ENCODE measurements around the gene MYOF.

Gene MYOF

DNA sequence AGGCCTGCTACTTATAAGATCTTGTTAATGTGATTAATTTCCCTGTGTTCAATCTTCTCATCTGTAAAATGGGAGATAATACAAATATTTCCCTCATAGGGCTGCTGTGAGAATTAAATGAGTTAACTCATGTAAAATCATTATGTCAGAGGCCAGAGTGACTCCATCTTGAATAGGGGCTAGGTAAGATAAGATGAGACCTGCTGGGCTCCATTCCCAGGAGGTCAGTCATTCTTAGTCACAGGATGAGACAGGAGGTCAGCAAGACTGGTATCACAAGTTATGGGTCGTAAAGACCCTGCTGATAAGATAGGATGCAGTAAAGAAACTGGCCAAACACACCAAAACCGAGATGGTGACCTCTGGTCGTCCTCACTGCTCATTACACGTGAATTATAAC is 207.7 kb downstream of the MYOF start:
- DNase-seq = peak; percentile 75 to 91
- Histone ChIP-seq H2BK120ac (ENCODE audit: insufficient read depth, low read length, poor library complexity) (no peak overlapping the region), H3K4me3 (ENCODE audit: low read depth, low read length) (no peak overlapping the region), H3K27ac (ENCODE audit: low read depth, low read length) (no peak overlapping the region), H3K79me1 (ENCODE audit: low read length) (peaks cover 6% of the 10 kb centered on the region), H3K4me1 (ENCODE audit: control insufficient read depth in 1 of 2, insufficient read depth in 2 of 2, low read length in 2 of 2) (peaks cover 3 to 7% of the 10 kb centered on the region in 2 experiments), H2BK12ac (ENCODE audit: low read length) (no peak overlapping the region), H3K23ac (ENCODE audit: low read length) (no peak overlapping the region), H2AFZ (ENCODE audit: insufficient read depth, low read length, poor library complexity) (no peak overlapping the region), H3K27me3 (ENCODE audit: insufficient read depth, low read length) (no peaks in the 10 kb centered on the region), H3K4me2 (ENCODE audit: low read length) (no peak overlapping the region), H4K8ac (ENCODE audit: low read depth, low read length) (no peak overlapping the region), H4K12ac (ENCODE audit: low read depth, low read length) (no peak overlapping the region), H3K36me3 (ENCODE audit: control insufficient read depth in 1 of 2, insufficient read depth in 2 of 2, low read length in 2 of 2) (no peaks in the 10 kb centered on the region), H3K18ac (ENCODE audit: low read length) (no peak overlapping the region), H2AK5ac (ENCODE audit: low read length) (no peak overlapping the region), H3K79me2 (ENCODE audit: control insufficient read depth, insufficient read depth, low read length, poor library complexity) (no peaks in the 10 kb centered on the region), H2BK5ac (ENCODE audit: low read depth, low read length, poor library complexity) (no peak overlapping the region), H3K9me3 (ENCODE audit: insufficient read depth, low read depth, low read length) (no peaks in the 10 kb centered on the region), H4K91ac (ENCODE audit: low read depth, low read length) (no peak overlapping the region), H3K14ac (ENCODE audit: low read length) (no peak overlapping the region), H3K4ac (ENCODE audit: low read depth, low read length) (no peak overlapping the region), H3K9ac (ENCODE audit: low read length) (no peak overlapping the region)
- no CpG with 5 or more reads among the region's 4 CpGs for WGBS (ENCODE audit: extremely low coverage, insufficient coverage, insufficient read length)

DNA sequence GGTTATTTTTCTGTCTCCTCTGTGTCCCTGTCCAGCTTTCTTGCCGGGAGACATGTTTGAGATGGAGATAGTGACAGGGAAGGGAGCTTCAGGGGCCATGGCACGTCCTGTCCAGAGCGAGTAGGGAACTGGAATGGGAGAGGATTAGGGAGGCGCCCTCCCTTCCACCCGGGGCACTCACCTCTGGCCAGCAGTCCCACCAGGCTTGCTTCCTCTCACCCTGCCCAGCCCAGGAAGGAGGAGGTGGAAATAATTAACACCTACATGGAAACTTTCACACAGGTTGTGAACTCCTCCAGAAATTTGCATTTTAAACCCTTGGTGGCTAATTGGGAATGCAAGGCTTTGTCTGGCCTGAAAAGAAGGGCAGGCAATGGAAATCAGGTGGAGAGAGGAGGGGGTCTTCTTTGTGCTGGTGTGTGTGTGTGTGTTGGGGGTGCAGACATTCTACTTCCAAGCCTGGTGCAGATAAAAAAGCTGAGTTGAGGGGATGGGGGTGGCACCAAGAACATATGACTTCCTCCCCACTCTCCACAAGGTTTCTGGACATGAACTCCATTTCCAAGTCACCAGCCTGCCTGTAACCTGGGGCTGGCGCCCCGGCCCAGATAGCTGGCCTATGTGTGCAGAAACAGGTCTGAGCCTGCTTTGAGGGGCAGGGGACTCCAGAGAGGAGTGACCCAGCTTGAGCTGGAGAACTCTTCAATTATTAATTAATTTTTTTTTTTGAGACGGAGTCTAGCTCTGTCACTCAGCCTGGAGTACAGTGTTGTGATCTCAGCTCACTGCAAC is 209.1 kb downstream of the MYOF start:
- no CpG with 5 or more reads among the region's 8 CpGs for WGBS (ENCODE audit: extremely low coverage, insufficient coverage, insufficient read length)
- peak overlapping the region; percentile 38 for H2BK120ac ChIP-seq (ENCODE audit: insufficient read depth, low read length, poor library complexity)

DNA sequence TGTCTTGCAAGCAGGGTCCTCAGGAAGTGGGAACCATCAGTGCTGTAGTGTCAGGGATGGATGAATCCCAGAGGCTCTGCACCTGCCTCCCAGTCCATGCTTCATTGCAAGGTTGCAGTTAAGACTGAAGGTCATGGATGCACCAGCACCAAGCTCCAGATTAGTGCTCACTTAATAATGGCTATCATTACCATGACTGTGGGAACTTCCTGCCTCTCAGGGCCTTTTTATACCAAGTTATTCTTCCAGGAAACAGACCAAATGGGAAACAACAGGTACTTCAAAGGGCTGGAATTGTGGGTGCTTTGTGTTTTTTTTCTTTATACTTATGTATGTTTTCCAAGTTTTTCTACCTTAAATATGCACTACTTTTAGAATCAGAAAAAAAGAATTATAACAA is 210.8 kb downstream of the MYOF start:
- Histone ChIP-seq H3K9ac (ENCODE audit: low read length) (no peak overlapping the region), H3K23ac (ENCODE audit: low read length) (no peak overlapping the region), H2AFZ (ENCODE audit: insufficient read depth, low read length, poor library complexity) (no peak overlapping the region), H2BK120ac (ENCODE audit: insufficient read depth, low read length, poor library complexity) (no peak overlapping the region), H3K4ac (ENCODE audit: low read depth, low read length) (no peak overlapping the region), H3K18ac (ENCODE audit: low read length) (no peak overlapping the region), H3K36me3 (ENCODE audit: control insufficient read depth in 1 of 2, insufficient read depth in 2 of 2, low read length in 2 of 2) (no peaks in the 10 kb centered on the region), H3K9me3 (ENCODE audit: insufficient read depth, low read depth, low read length) (no peaks in the 10 kb centered on the region), H4K91ac (ENCODE audit: low read depth, low read length) (no peak overlapping the region), H2BK12ac (ENCODE audit: low read length) (no peak overlapping the region), H3K4me3 (ENCODE audit: low read depth, low read length) (no peak overlapping the region), H4K8ac (ENCODE audit: low read depth, low read length) (no peak overlapping the region), H2BK5ac (ENCODE audit: low read depth, low read length, poor library complexity) (no peak overlapping the region), H4K12ac (ENCODE audit: low read depth, low read length) (no peak overlapping the region), H3K4me2 (ENCODE audit: low read length) (no peak overlapping the region), H3K79me2 (ENCODE audit: control insufficient read depth, insufficient read depth, low read length, poor library complexity) (no peaks in the 10 kb centered on the region), H2AK5ac (ENCODE audit: low read length) (no peak overlapping the region), H3K27me3 (ENCODE audit: insufficient read depth, low read length) (no peaks in the 10 kb centered on the region), H3K4me1 (ENCODE audit: control insufficient read depth in 1 of 2, insufficient read depth in 2 of 2, low read length in 2 of 2) (peaks cover 3 to 11% of the 10 kb centered on the region in 2 experiments), H3K79me1 (ENCODE audit: low read length) (peaks cover 8% of the 10 kb centered on the region), H3K14ac (ENCODE audit: low read length) (no peak overlapping the region), H3K27ac (ENCODE audit: low read depth, low read length) (no peak overlapping the region)
- no peak for DNase-seq

More for the DNA sequence above, 209.1 kb downstream of the MYOF start:
- H3K18ac ChIP-seq (ENCODE audit: low read length) = peak overlapping the region; percentile 44
- H3K79me2 ChIP-seq (ENCODE audit: control insufficient read depth, insufficient read depth, low read length, poor library complexity) = no peaks in the 10 kb centered on the region
- H3K36me3 ChIP-seq (ENCODE audit: control insufficient read depth in 1 of 2, insufficient read depth in 2 of 2, low read length in 2 of 2) = no peaks in the 10 kb centered on the region
- peak overlapping the region; percentile 33 for H4K8ac ChIP-seq (ENCODE audit: low read depth, low read length)
- no peak overlapping the region for H2BK5ac ChIP-seq (ENCODE audit: low read depth, low read length, poor library complexity)
- no peaks in the 10 kb centered on the region for H3K9me3 ChIP-seq (ENCODE audit: insufficient read depth, low read depth, low read length)
- H3K27me3 ChIP-seq (ENCODE audit: insufficient read depth, low read length) = no peaks in the 10 kb centered on the region
- H3K79me1 ChIP-seq (ENCODE audit: low read length) = peaks cover 6% of the 10 kb centered on the region
- H3K14ac ChIP-seq (ENCODE audit: low read length) = peak overlapping the region; percentile 73
- no peak overlapping the region for H3K23ac ChIP-seq (ENCODE audit: low read length)
- H3K4ac ChIP-seq (ENCODE audit: low read depth, low read length) = no peak overlapping the region
- H3K27ac ChIP-seq (ENCODE audit: low read depth, low read length) = no peak overlapping the region
- no peak overlapping the region for H3K4me3 ChIP-seq (ENCODE audit: low read depth, low read length)
- H4K91ac ChIP-seq (ENCODE audit: low read depth, low read length) = peak overlapping the region; percentile 63
- no peak for DNase-seq
- H3K4me1 ChIP-seq (ENCODE audit: control insufficient read depth in 1 of 2, insufficient read depth in 2 of 2, low read length in 2 of 2) = peaks cover 3 to 9% of the 10 kb centered on the region in 2 experiments
- no peak overlapping the region for H2AFZ ChIP-seq (ENCODE audit: insufficient read depth, low read length, poor library complexity)
- no peak overlapping the region for H2AK5ac ChIP-seq (ENCODE audit: low read length)
- H3K9ac ChIP-seq (ENCODE audit: low read length) = no peak overlapping the region
- no peak overlapping the region for H3K4me2 ChIP-seq (ENCODE audit: low read length)
- peak overlapping the region; percentile 85 for H2BK12ac ChIP-seq (ENCODE audit: low read length)
- H4K12ac ChIP-seq (ENCODE audit: low read depth, low read length) = peak overlapping the region; percentile 12

DNA sequence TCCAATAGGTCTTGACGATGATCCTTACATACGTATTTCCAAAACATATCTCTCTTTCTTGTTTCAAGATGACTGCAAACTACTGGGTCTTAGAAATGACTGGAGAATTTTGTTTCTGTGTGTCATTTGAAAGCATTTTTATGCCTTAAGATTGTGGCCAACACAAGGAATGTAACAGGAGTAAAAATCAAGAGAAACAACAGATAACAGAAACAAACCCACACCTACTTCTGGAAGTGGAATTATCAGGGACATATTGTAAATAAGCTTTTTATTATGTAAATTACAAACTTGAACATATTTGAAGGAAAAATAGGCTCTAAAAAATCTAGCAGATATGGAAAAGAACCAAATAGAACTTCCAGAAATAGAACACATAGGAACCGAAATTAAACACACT is 212.9 kb downstream of the MYOF start:
- H3K79me2 ChIP-seq (ENCODE audit: control insufficient read depth, insufficient read depth, low read length, poor library complexity) = no peaks in the 10 kb centered on the region
- H3K4me1 ChIP-seq (ENCODE audit: control insufficient read depth in 1 of 2, insufficient read depth in 2 of 2, low read length in 2 of 2) = peaks cover 3 to 11% of the 10 kb centered on the region in 2 experiments
- WGBS (ENCODE audit: extremely low coverage, insufficient coverage, insufficient read length) = no CpG with 5 or more reads among the region's 3 CpGs
- peaks cover 8% of the 10 kb centered on the region for H3K79me1 ChIP-seq (ENCODE audit: low read length)
- no peak overlapping the region for H2BK12ac ChIP-seq (ENCODE audit: low read length)
- no peak overlapping the region for H2BK5ac ChIP-seq (ENCODE audit: low read depth, low read length, poor library complexity)
- H3K9me3 ChIP-seq (ENCODE audit: insufficient read depth, low read depth, low read length) = no peaks in the 10 kb centered on the region
- no peak overlapping the region for H3K23ac ChIP-seq (ENCODE audit: low read length)
- H2AK5ac ChIP-seq (ENCODE audit: low read length) = no peak overlapping the region
- no peak overlapping the region for H3K14ac ChIP-seq (ENCODE audit: low read length)
- no peak overlapping the region for H3K4ac ChIP-seq (ENCODE audit: low read depth, low read length)
- DNase-seq = no peak
- H3K36me3 ChIP-seq (ENCODE audit: control insufficient read depth in 1 of 2, insufficient read depth in 2 of 2, low read length in 2 of 2) = no peaks in the 10 kb centered on the region
- no peaks in the 10 kb centered on the region for H3K27me3 ChIP-seq (ENCODE audit: insufficient read depth, low read length)
- H3K9ac ChIP-seq (ENCODE audit: low read length) = no peak overlapping the region
- no peak overlapping the region for H4K91ac ChIP-seq (ENCODE audit: low read depth, low read length)
- no peak overlapping the region for H3K27ac ChIP-seq (ENCODE audit: low read depth, low read length)
- no peak overlapping the region for H3K18ac ChIP-seq (ENCODE audit: low read length)
- no peak overlapping the region for H3K4me2 ChIP-seq (ENCODE audit: low read length)
- H3K4me3 ChIP-seq (ENCODE audit: low read depth, low read length) = no peak overlapping the region
- H4K8ac ChIP-seq (ENCODE audit: low read depth, low read length) = no peak overlapping the region
- H2BK120ac ChIP-seq (ENCODE audit: insufficient read depth, low read length, poor library complexity) = no peak overlapping the region
- H4K12ac ChIP-seq (ENCODE audit: low read depth, low read length) = no peak overlapping the region
- no peak overlapping the region for H2AFZ ChIP-seq (ENCODE audit: insufficient read depth, low read length, poor library complexity)

Data from trophoblast cell (in vitro differentiated cells and primary cell).